HG02884 (cell line): ENCODE data around the gene GLYR1.
"Not testable (repeated sequence)": the region's sequence is repeated elsewhere in the genome, so short reads cannot be mapped to it uniquely, and the experiment has no call there.

Experiments
- ATAC-seq: cut with Tn5 transposase; IDR thresholded peaks from one replicate; pipeline ENCODE4 v1.9.1; 2021; ENCODE audit warnings: mild to moderate bottlenecking, moderate library complexity; ENCODE audit not compliant: unreplicated experiment

The GLYR1 gene

GRCh38 chr16:4790261-4790660, 56.8 kb downstream of the GLYR1 start:
- ATAC-seq, result no peak

GRCh38 chr16:4788910-4789309, 58.2 kb downstream of the GLYR1 start:
- no peak for ATAC-seq

- no peak for ATAC-seq
Observed at GRCh38 chr16:4788489-4788889, 58.6 kb downstream of the GLYR1 start.

GRCh38 chr16:4787627-4788482, 59.2 kb downstream of the GLYR1 start, which contains the start of gene SEPTIN12:
Gene SEPTIN12 (minus strand): TSS chr16:4788345. CDS start chr16:4787645, 700 bp downstream.
- no peak for ATAC-seq

GRCh38 chr16:4787068-4787467, 60.0 kb downstream of the GLYR1 start:
- no peak for ATAC-seq

GRCh38 chr16:4785758-4786433, 61.2 kb downstream of the GLYR1 start:
- ATAC-seq, result no peak

GRCh38 chr16:4784444-4784987, 62.6 kb downstream of the GLYR1 start:
- not testable (repeated sequence) for ATAC-seq

GRCh38 chr16:4783951-4784336, 63.1 kb downstream of the GLYR1 start:
- ATAC-seq, result no peak

GRCh38 chr16:4783251-4783950, 63.7 kb downstream of the GLYR1 start:
- ATAC-seq, result no peak

GRCh38 chr16:4780235-4780634, 66.9 kb downstream of the GLYR1 start:
- no peak for ATAC-seq

- ATAC-seq, result no peak
Observed at GRCh38 chr16:4778050-4778392, 69.1 kb downstream of the GLYR1 start.

GRCh38 chr16:4777339-4778049, 69.6 kb downstream of the GLYR1 start:
- no peak for ATAC-seq

GRCh38 chr16:4776141-4776705, 70.9 kb downstream of the GLYR1 start:
- ATAC-seq, result no peak

- no peak for ATAC-seq
Observed at GRCh38 chr16:4775005-4775404, 72.1 kb downstream of the GLYR1 start.

- ATAC-seq, result no peak
Observed at GRCh38 chr16:4772351-4772750, 74.7 kb downstream of the GLYR1 start.

- ATAC-seq, result no peak
Observed at GRCh38 chr16:4771646-4772045, 75.4 kb downstream of the GLYR1 start.

GRCh38 chr16:4769306-4769638, 77.8 kb downstream of the GLYR1 start:
- no peak for ATAC-seq

- peak; percentile 54 for ATAC-seq
Observed at GRCh38 chr16:4768549-4769305, 78.4 kb downstream of the GLYR1 start.

GRCh38 chr16:4767872-4768548, 79.1 kb downstream of the GLYR1 start:
- ATAC-seq, result no peak
